GM12878 (cell line): Measurements from ENCODE around the gene ZNF146. TPM values are rescaled to one million over a fixed set of nuclear protein-coding genes. Genes with fewer than 3 reads are reported as not detected.

Experiments used
- ATAC-seq: fragments of 200-7000 bp; cut with Tn5 transposase; 3 replicates; pipeline ENCODE4 v1.9.1; 2020; ENCODE audit warnings: mild to moderate bottlenecking, moderate library complexity
- BruUV-seq: library from RNA; stranded (reverse); fragments of 400-500 nt; replicated peaks from 2 replicates; lab custom pipeline; 2021; lab: Mats Ljungman, UMichigan
- CTCF ChIA-PET: fragments of 300-600 bp; sonication (Branson Sonifier 250); formaldehyde crosslinking; extraction: SDS; loops from one replicate; lab custom pipeline; 2021; ENCODE audit warnings: inconsistent platforms; lab: Yijun Ruan, JAX
- POLR2A ChIA-PET: fragments of 350-600 bp; formaldehyde crosslinking; extraction: SDS; loops from one replicate; lab custom pipeline; 2021; ENCODE audit warnings: inconsistent platforms; lab: Charles Lee
- RAD21 ChIA-PET: fragments of 300-600 bp; sonication (Branson Sonifier 250); formaldehyde crosslinking; loops from one replicate; lab custom pipeline; 2023; ENCODE audit warnings: antibody characterized with exemption; ENCODE audit not compliant: unreplicated experiment; lab: Charles Lee
- SMC1A ChIA-PET: fragments of 300-600 bp; sonication (Branson Sonifier 250); formaldehyde crosslinking; loops from one replicate; lab custom pipeline; 2023; ENCODE audit not compliant: unreplicated experiment, uncharacterized antibody; lab: Charles Lee
- DNase-seq: peaks from one replicate; pipeline ENCODE4 v3.0.0-alpha.2; 2011; ENCODE audit warnings: low read depth, low spot score
- FAIRE-seq: peaks from 3 replicates; lab custom pipeline; 2011; peaks lifted over from hg19 to GRCh38; lab: Jason Lieb, UNC
- H2AFZ ChIP-seq: 2 replicates; pipeline ENCODE4 v1.6.0; 2011; ENCODE audit warnings: low read depth, low read length, control low read depth; ENCODE audit not compliant: control insufficient read depth
- H3K27ac ChIP-seq: 2 replicates; pipeline ENCODE4 v1.5.1; 2011; ENCODE audit warnings: control low read depth; ENCODE audit not compliant: control insufficient read depth, insufficient read depth
- H3K27me3 ChIP-seq, 2 experiments: replicated peaks in 1 of 2; 2 replicates each; pipeline versions ENCODE4 v1.6.0 to v1.6.1; 2011; ENCODE audit warnings: low read length in 1 of 2; ENCODE audit not compliant: control insufficient read depth in 2 of 2, insufficient read depth in 2 of 2
- H3K36me3 ChIP-seq, 2 experiments: 2 replicates each; pipeline ENCODE4 v1.5.1; 2011; ENCODE audit warnings: low read length in 1 of 2; ENCODE audit not compliant: control insufficient read depth in 2 of 2, insufficient read depth in 2 of 2
- H3K4me1 ChIP-seq: 2 replicates; pipeline ENCODE4 v1.6.1; 2011; ENCODE audit warnings: mild to moderate bottlenecking, low read length, moderate library complexity, mixed read lengths; ENCODE audit not compliant: control insufficient read depth, insufficient read depth
- H3K4me2 ChIP-seq: 2 replicates; pipeline ENCODE4 v1.6.0; 2011; ENCODE audit warnings: control low read depth; ENCODE audit not compliant: control insufficient read depth, insufficient read depth
- H3K4me3 ChIP-seq: fragments of 200-600 bp; sonication (generic); 2 replicates; pipeline ENCODE4 v1.5.1; 2016
- H3K79me2 ChIP-seq: 2 replicates; pipeline ENCODE4 v1.6.0; 2011; ENCODE audit warnings: low read length; ENCODE audit not compliant: control insufficient read depth, insufficient read depth
- H3K9ac ChIP-seq: 2 replicates; pipeline ENCODE4 v1.8.0; 2011; ENCODE audit warnings: low read length, control low read depth, mixed read lengths; ENCODE audit not compliant: control insufficient read depth, insufficient read depth
- H3K9me3 ChIP-seq: replicated peaks from 3 replicates; pipeline ENCODE4 v1.5.1; 2011; ENCODE audit warnings: mild to moderate bottlenecking, low read length; ENCODE audit not compliant: control insufficient read depth, insufficient read depth
- H4K20me1 ChIP-seq: 2 replicates; pipeline ENCODE4 v1.6.0; 2011; ENCODE audit not compliant: control insufficient read depth, insufficient read depth
- CREB1 ChIP-seq: IDR thresholded peaks from 2 replicates; pipeline ENCODE4 v1.6.1; 2012; ENCODE audit warnings: low read depth, mild to moderate bottlenecking, inconsistent platforms
- MEF2B ChIP-seq: fragments of 450-650 bp; IDR thresholded peaks from 2 replicates; pipeline ENCODE4 v1.6.1; 2018; ENCODE audit warnings: mild to moderate bottlenecking, moderate library complexity; ENCODE audit not compliant: partially characterized antibody, poor library complexity, severe bottlenecking
- NFXL1 ChIP-seq: fragments of 450-650 bp; IDR thresholded peaks from 2 replicates; pipeline ENCODE4 v1.6.1; 2017; ENCODE audit warnings: antibody characterized with exemption, mild to moderate bottlenecking, borderline replicate concordance
- WGBS: methylation state at CpG from one replicate; pipeline ENCODE4 v1.1.6; 2016; ENCODE audit warnings: low lambda C conversion rate; ENCODE audit not compliant: insufficient replicate concordance, insufficient coverage; ENCODE audit errors: missing lambda C conversion rate; 5-methylcytosine and 5-hydroxymethylcytosine counted together
- in situ Hi-C: fragments of 300-500 bp; cut with MboI; formaldehyde crosslinking; loops from 9 replicates; pipeline ENCODE4 v1.14.3; 2018; ENCODE audit warnings: mixed read lengths
- intact Hi-C: fragments of 100-400 bp; cut with micrococcal nuclease; formaldehyde crosslinking; loops from one replicate; pipeline ENCODE4 v1.14.2; 2022; ENCODE audit not compliant: unreplicated experiment
- polyA plus RNA-seq, 11 experiments: library from polyadenylated mRNA; depleted of rRNA in 4 of 11; unstranded in 6 of 11; stranded (reverse) in 5 of 11; fragments of >200 nt; fragmentation: Nextera tagmentation in 4 of 11; fragmentation: Illumina TruSeq in 1 of 11; extraction: Ambion mirVana in 4 of 11; extraction: Trizol in 1 of 11; gene quantifications; 1 replicate in 1 of 11; 2 replicates in 10 of 11; pipeline versions ENCODE4 v1.2.1 to v1.2.3, GENCODE V29; 2011 to 2016; ENCODE audit warnings: inconsistent platforms in 2 of 11, missing spikeins in 2 of 11, low read depth in 1 of 11
- total RNA-seq, 4 experiments: library from RNA; depleted of rRNA in 3 of 4; stranded (reverse); fragments of >200 nt in 3 of 4; fragmentation: Illumina TruSeq in 1 of 4; extraction: Trizol in 1 of 4; gene quantifications; 2 replicates each; pipeline versions ENCODE4 v1.2.1 to v1.2.3, GENCODE V29; 2013 to 2021

The ZNF146 gene
- total and polyA plus RNA-seq, 10 of the 15 experiments (the other 5 are each of a cell fraction or from before 2014, with no cell fraction given): 20.0 to 115 (median 71.2) TPM

DNA sequence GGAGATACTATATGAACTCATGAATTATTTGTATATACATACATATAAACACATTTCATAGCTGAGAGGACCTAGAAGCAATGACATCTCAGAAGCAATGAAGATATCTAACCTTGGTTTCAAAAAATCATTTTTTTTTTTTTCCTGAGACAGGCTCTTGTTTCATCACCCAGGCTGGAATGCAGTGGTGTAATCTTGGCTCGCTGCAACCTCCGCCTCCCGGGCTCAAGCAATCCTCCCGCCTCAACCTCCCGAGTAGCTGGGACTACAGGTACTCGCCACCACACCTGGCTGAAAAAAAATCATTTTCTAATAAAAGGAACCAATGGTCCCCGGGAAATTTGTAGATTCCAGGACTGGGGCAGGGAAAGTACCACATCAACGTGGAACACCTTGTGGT lies 4.4 kb upstream of the ZNF146 start (continued):
- TF ChIP-seq NFXL1: no peak
- no peak for TF ChIP-seq CREB1

DNA sequence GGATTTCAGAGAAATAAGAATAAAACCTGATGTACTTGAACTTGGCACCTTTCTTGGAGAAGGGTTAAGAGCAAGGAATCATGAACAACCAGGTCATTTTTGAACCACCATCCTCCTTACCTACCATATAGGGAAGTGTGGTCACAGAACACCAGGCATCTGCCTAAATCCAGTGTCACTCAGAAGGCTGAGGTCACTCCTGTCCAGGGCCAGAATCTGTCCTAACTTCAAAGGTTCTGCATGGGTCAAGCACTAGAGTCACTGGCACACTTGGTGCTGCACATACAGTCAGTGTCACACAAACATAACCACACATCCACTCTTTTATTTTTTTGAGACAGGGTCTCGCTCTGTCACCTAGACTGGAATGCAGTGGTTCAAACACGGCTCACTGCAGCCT lies 2.0 kb upstream of the ZNF146 start:
- no peak overlapping the region for H3K4me3 ChIP-seq
- ChIA-PET POLR2A (no interaction called here), SMC1A (no interaction called here), RAD21 (no interaction called here), CTCF (no interaction called here)
- DNase-seq (no peak), ATAC-seq (no peak), FAIRE-seq (no peak)
- intact Hi-C loops: loop anchor here (10.0 kb wide), 1 partner anchor 1002 kb away; the partner anchor contains the start of genes ZNF383 and ZNF585B
- no peak overlapping the region for H3K9ac ChIP-seq
- BruUV-seq: no TSS peak
- TF ChIP-seq MEF2B: no peak
- in situ Hi-C loops: no loop called here
- H2AFZ ChIP-seq: no peak overlapping the region
- H3K4me2 ChIP-seq: no peak overlapping the region
- H4K20me1 ChIP-seq: no peaks in the 10 kb centered on the region
- H3K36me3 ChIP-seq: 0 out of 4 replicates have a peak, but pooled peaks cover 0 to 4% of the 10 kb centered on the region in 2 experiments
- no peaks in the 10 kb centered on the region for H3K27me3 ChIP-seq
- no peak overlapping the region for H3K27ac ChIP-seq
- H3K9me3 ChIP-seq: no peaks in the 10 kb centered on the region; the same call in 2 of the 3 replicates
- WGBS: 97% methylated on average over 2 of the region's 2 CpGs
- peaks cover 34% of the 10 kb centered on the region for H3K79me2 ChIP-seq
- peaks cover 4% of the 10 kb centered on the region for H3K4me1 ChIP-seq
